SK-N-SH (cell line): ENCODE data around the gene RALGDS.

Experiments used
- CTCF ChIP-seq: fragments of 200-600 bp; sonication (generic); IDR thresholded peaks from 2 replicates; pipeline ENCODE4 v1.6.1; 2017; ENCODE audit warnings: antibody characterized with exemption, mild to moderate bottlenecking, moderate library complexity
- ELF1 ChIP-seq: IDR thresholded peaks from 2 replicates; pipeline ENCODE4 v1.4.0; 2012
- NRF1 ChIP-seq: IDR thresholded peaks from 2 replicates; pipeline ENCODE4 v1.6.1; 2012; ENCODE audit warnings: low read depth, mild to moderate bottlenecking, low read length
- POLR2AphosphoS5 ChIP-seq: IDR thresholded peaks from 2 replicates; pipeline ENCODE4 v1.6.1; 2012; ENCODE audit warnings: low read depth, low read length

- TF ChIP-seq CTCF (no peak), NRF1 (no peak), POLR2AphosphoS5 (no peak), ELF1 (no peak)
Observed at GRCh38 chr9:133151601-133152525, 30.8 kb upstream of the RALGDS start.
